ENCODE measurements around the gene SGSM1. TPM values are rescaled to one million over a fixed set of nuclear protein-coding genes. Genes with fewer than 3 reads are reported as not detected.

SGSM1 gene
- total RNA-seq, 1 experiment from 2014 or later, result 5.1 TPM

- Histone ChIP-seq H4K20me1 (ENCODE audit: insufficient read depth) (no peaks in the 10 kb centered on the region), H3K79me2 (ENCODE audit: insufficient read depth, low read length) (no peaks in the 10 kb centered on the region), H3K9me2 (ENCODE audit: insufficient read depth) (no peaks in the 10 kb centered on the region), H3K36me3 (ENCODE audit: control insufficient read depth in 1 of 2, insufficient read depth in 2 of 2, low read length in 2 of 2) (no peaks in the 10 kb centered on the region), H3K9ac (ENCODE audit: low read length) (no peak overlapping the region), H3K9me3 (ENCODE audit: control insufficient read depth in 1 of 2, insufficient read depth in 1 of 2, low read depth in 1 of 2, low read length in 2 of 2) (no peaks in the 10 kb centered on the region), H2AFZ (ENCODE audit: low read depth, low read length, poor library complexity, severe bottlenecking) (no peak overlapping the region), H3K4me1 (ENCODE audit: control insufficient read depth in 1 of 2, insufficient read depth in 2 of 2, low read length in 2 of 2) (peaks cover 3 to 14% of the 10 kb centered on the region in 2 experiments; a peak in 3 of 4 replicates), H3K27me3 (ENCODE audit: insufficient read depth, low read length) (no peaks in the 10 kb centered on the region), H3K4me3 (replicated peaks in 1 of 2; ENCODE audit: low read depth in 1 of 2, low read length in 2 of 2) (no peak overlapping the region), H3K27ac (ENCODE audit: low read depth, low read length) (no peak overlapping the region), H3K4me2 (ENCODE audit: low read length) (no peak overlapping the region)
- RAD21 ChIA-PET (ENCODE audit: low non-redundant PET in 1 of 2, low total read pairs in 2 of 2, uncharacterized antibody in 2 of 2, unreplicated experiment in 2 of 2), result no interaction called here
- ATAC-seq, result no peak
- DNase-seq (ENCODE audit: low read depth, low spot score), result no peak
- POLR2A ChIA-PET, result no interaction called here
- CTCF ChIA-PET, result interaction anchor here (0.7 to 2.2 kb wide), 4 partner anchors 9 to 1635 kb away, joined by 3 to 12 read pairs (median 3); no protein-coding TSS in a partner anchor
- TF ChIP-seq YY1 (IDR thresholded peaks at IDR 0.05; ENCODE audit: extremely low read depth, insufficient replicate concordance, low read depth, low read length) (no peak), SP1 (IDR thresholded peaks at IDR 0.05; ENCODE audit: low read depth) (no peak), TCF7L2 (IDR thresholded peaks at IDR 0.05; ENCODE audit: borderline replicate concordance, extremely low read depth, insufficient read depth, insufficient read length) (no peak), ZNF274 (IDR thresholded peaks at IDR 0.05; ENCODE audit: low read depth, low read length) (no peak), EGR1 (IDR thresholded peaks at IDR 0.05; ENCODE audit: low read depth) (no peak), ELF1 (IDR thresholded peaks at IDR 0.05; ENCODE audit: borderline replicate concordance, low read depth) (no peak)
- intact Hi-C loops (cut with micrococcal nuclease), result no loop called here
- BruUV-seq (replicated peaks), result no TSS peak
These were observed 4.0 kb upstream of the SGSM1 start for GRCh38 chr22:24801901-24802465.

- no peaks in the 10 kb centered on the region for H4K20me1 ChIP-seq (ENCODE audit: insufficient read depth)
- H3K79me2 ChIP-seq (ENCODE audit: insufficient read depth, low read length), result no peaks in the 10 kb centered on the region
These were observed 2.9 kb upstream of the SGSM1 start for GRCh38 chr22:24803064-24803542.

More at GRCh38 chr22:24803064-24803542, 2.9 kb upstream of the SGSM1 start:
- H3K27me3 ChIP-seq (ENCODE audit: insufficient read depth, low read length), result no peaks in the 10 kb centered on the region
- H3K36me3 ChIP-seq (ENCODE audit: control insufficient read depth in 1 of 2, insufficient read depth in 2 of 2, low read length in 2 of 2), result no peaks in the 10 kb centered on the region
- DNase-seq (ENCODE audit: low read depth, low spot score) (peak; percentile 70), ATAC-seq (peak; percentile 63)
- H3K4me3 ChIP-seq (replicated peaks in 1 of 2; ENCODE audit: low read depth in 1 of 2, low read length in 2 of 2), result no peak overlapping the region
- no peak overlapping the region for H3K9ac ChIP-seq (ENCODE audit: low read length)
- peaks cover 3 to 16% of the 10 kb centered on the region in 2 experiments; a peak in 3 of 4 replicates for H3K4me1 ChIP-seq (ENCODE audit: control insufficient read depth in 1 of 2, insufficient read depth in 2 of 2, low read length in 2 of 2)
- no peaks in the 10 kb centered on the region for H3K9me3 ChIP-seq (ENCODE audit: control insufficient read depth in 1 of 2, insufficient read depth in 1 of 2, low read depth in 1 of 2, low read length in 2 of 2)
- no peaks in the 10 kb centered on the region for H3K9me2 ChIP-seq (ENCODE audit: insufficient read depth)
- TF ChIP-seq RAD21 (IDR thresholded peaks at IDR 0.05; ENCODE audit: low read depth) (peak; percentile 36), POLR2AphosphoS5 (IDR thresholded peaks at IDR 0.05; ENCODE audit: low read depth, low read length) (no peak)
- TF ChIP-seq, protein P1, sequence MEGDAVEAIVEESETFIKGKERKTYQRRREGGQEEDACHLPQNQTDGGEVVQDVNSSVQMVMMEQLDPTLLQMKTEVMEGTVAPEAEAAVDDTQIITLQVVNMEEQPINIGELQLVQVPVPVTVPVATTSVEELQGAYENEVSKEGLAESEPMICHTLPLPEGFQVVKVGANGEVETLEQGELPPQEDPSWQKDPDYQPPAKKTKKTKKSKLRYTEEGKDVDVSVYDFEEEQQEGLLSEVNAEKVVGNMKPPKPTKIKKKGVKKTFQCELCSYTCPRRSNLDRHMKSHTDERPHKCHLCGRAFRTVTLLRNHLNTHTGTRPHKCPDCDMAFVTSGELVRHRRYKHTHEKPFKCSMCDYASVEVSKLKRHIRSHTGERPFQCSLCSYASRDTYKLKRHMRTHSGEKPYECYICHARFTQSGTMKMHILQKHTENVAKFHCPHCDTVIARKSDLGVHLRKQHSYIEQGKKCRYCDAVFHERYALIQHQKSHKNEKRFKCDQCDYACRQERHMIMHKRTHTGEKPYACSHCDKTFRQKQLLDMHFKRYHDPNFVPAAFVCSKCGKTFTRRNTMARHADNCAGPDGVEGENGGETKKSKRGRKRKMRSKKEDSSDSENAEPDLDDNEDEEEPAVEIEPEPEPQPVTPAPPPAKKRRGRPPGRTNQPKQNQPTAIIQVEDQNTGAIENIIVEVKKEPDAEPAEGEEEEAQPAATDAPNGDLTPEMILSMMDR (IDR thresholded peaks at IDR 0.05 in 2 of 3, conservative IDR thresholded peaks at IDR 0.05 in 1 of 3; ENCODE audit: borderline replicate concordance in 1 of 3, insufficient read depth in 1 of 3, low read depth in 2 of 3, low read length in 2 of 3), result peak; percentile 90 to 98 (median 94)
- intact Hi-C loops (cut with micrococcal nuclease), result no loop called here
- RAD21 ChIA-PET (ENCODE audit: low non-redundant PET in 1 of 2, low total read pairs in 2 of 2, uncharacterized antibody in 2 of 2, unreplicated experiment in 2 of 2), result interaction anchor here (0.6 to 1.2 kb wide), 2 partner anchors 24 to 47 kb away, joined by 3 read pairs; no protein-coding TSS in a partner anchor
- BruUV-seq (replicated peaks), result no TSS peak
- no peak overlapping the region for H3K4me2 ChIP-seq (ENCODE audit: low read length)
- no peak overlapping the region for H2AFZ ChIP-seq (ENCODE audit: low read depth, low read length, poor library complexity, severe bottlenecking)
- POLR2A ChIA-PET, result no interaction called here
- H3K27ac ChIP-seq (ENCODE audit: low read depth, low read length), result no peak overlapping the region
- CTCF ChIA-PET, result interaction anchor here (0.6 to 2.2 kb wide), 15 partner anchors 10 to 1634 kb away, joined by 3 to 12 read pairs (median 3); no protein-coding TSS in a partner anchor
